PFSK-1 (cell line): Measurements from ENCODE around the gene DEPDC4.

Experiments used
- FOXP2 ChIP-seq: optimal IDR thresholded peaks from 2 replicates; pipeline ENCODE3; 2011; ENCODE audit warnings: borderline replicate concordance, control low read depth, inconsistent platforms; ENCODE audit not compliant: insufficient read depth; ENCODE audit errors: extremely low read length, extremely low read depth
- POLR2AphosphoS5 ChIP-seq: IDR thresholded peaks from 2 replicates; pipeline ENCODE4 v1.6.1; 2012; ENCODE audit warnings: low read depth, mild to moderate bottlenecking, control low read depth, low read length, moderate library complexity
- SIN3A ChIP-seq: IDR thresholded peaks from 2 replicates; pipeline ENCODE4 v1.6.1; 2012; ENCODE audit warnings: mild to moderate bottlenecking, low read length, moderate library complexity, borderline replicate concordance; ENCODE audit not compliant: insufficient read depth
- TAF1 ChIP-seq: IDR thresholded peaks from 2 replicates; pipeline ENCODE4 v1.6.1; 2012; ENCODE audit warnings: low read length, control low read depth, borderline replicate concordance; ENCODE audit not compliant: insufficient read depth
- TF ChIP-seq, protein P1 (sequence below), 2 experiments: IDR thresholded peaks; 2 replicates each; pipeline versions ENCODE4 v1.6.1 to v1.8.0; 2011 to 2012; ENCODE audit warnings: low read depth in 2 of 2, low read length in 2 of 2, control low read depth in 1 of 2, inconsistent platforms in 1 of 2, mild to moderate bottlenecking in 1 of 2, moderate library complexity in 1 of 2; ENCODE audit not compliant: insufficient read depth in 1 of 2

DNA sequence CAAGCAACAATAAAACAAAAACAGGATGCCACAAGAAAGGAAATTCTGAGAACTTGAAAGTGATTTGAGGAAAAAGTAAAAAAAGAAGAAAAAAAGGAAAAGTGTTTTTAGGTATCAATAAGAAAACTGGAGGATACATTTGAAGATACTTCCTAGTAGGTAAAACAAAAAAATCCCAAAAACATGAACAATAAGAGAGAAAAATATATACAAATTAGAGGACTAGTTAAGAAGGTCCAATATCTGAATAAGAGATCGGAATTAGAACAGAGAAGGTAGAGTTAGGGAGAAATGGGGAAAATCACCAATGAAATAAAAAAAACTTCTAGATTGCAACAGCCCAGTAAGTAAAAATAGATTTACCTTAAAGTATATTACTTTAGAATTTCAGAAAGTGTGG is 8.8 kb downstream of the DEPDC4 start:
- TF ChIP-seq POLR2AphosphoS5 (no peak), TAF1 (no peak), SIN3A (no peak), FOXP2 (no peak)
- TF ChIP-seq, protein P1, sequence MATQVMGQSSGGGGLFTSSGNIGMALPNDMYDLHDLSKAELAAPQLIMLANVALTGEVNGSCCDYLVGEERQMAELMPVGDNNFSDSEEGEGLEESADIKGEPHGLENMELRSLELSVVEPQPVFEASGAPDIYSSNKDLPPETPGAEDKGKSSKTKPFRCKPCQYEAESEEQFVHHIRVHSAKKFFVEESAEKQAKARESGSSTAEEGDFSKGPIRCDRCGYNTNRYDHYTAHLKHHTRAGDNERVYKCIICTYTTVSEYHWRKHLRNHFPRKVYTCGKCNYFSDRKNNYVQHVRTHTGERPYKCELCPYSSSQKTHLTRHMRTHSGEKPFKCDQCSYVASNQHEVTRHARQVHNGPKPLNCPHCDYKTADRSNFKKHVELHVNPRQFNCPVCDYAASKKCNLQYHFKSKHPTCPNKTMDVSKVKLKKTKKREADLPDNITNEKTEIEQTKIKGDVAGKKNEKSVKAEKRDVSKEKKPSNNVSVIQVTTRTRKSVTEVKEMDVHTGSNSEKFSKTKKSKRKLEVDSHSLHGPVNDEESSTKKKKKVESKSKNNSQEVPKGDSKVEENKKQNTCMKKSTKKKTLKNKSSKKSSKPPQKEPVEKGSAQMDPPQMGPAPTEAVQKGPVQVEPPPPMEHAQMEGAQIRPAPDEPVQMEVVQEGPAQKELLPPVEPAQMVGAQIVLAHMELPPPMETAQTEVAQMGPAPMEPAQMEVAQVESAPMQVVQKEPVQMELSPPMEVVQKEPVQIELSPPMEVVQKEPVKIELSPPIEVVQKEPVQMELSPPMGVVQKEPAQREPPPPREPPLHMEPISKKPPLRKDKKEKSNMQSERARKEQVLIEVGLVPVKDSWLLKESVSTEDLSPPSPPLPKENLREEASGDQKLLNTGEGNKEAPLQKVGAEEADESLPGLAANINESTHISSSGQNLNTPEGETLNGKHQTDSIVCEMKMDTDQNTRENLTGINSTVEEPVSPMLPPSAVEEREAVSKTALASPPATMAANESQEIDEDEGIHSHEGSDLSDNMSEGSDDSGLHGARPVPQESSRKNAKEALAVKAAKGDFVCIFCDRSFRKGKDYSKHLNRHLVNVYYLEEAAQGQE (IDR thresholded peaks at IDR 0.05; ENCODE audit: insufficient read depth in 1 of 2, low read depth in 2 of 2, low read length in 2 of 2): no peak
